ENCODE measurements around the gene FAM163B.

DNA sequence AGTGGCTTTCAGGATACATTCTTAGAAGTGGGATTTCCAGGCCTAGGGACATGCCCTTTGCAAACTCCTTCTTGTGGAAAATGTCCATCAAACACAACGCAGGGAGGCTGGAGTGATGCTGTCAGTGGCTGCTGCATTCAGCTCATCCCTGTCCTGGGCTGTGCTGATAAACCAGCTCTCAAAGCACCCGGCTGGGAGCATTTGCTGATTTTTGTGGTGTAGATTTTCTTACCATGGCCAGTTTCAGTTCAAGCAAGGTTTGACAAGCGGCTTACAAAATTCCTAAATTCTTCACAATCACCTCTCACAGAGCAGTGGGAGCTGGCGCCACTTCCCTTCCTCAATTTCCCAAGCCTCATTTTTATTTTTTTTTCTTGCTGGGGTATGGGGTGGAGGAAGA is 28.2 kb downstream of the FAM163B start:
- no peak for TF ChIP-seq CSDC2 (CRISPR knock-in tag; IDR thresholded peaks at IDR 0.05)
- TF ChIP-seq, protein P1, sequence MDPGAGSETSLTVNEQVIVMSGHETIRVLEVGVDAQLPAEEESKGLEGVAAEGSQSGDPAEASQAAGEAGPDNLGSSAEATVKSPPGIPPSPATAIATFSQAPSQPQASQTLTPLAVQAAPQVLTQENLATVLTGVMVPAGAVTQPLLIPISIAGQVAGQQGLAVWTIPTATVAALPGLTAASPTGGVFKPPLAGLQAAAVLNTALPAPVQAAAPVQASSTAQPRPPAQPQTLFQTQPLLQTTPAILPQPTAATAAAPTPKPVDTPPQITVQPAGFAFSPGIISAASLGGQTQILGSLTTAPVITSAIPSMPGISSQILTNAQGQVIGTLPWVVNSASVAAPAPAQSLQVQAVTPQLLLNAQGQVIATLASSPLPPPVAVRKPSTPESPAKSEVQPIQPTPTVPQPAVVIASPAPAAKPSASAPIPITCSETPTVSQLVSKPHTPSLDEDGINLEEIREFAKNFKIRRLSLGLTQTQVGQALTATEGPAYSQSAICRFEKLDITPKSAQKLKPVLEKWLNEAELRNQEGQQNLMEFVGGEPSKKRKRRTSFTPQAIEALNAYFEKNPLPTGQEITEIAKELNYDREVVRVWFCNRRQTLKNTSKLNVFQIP (CRISPR knock-in tag; IDR thresholded peaks at IDR 0.05; ENCODE audit: borderline replicate concordance, low read depth): no peak
